Thyroid gland (tissue), 4 donors: ENCODE measurements around the gene SAXO1.

ENCODE experiments used
- POLR2A ChIP-seq, 2 donors: fragments of 450-650 bp; IDR thresholded peaks; one replicate each; pipeline ENCODE4 v1.6.1; 2017; ENCODE audit warnings: antibody characterized with exemption in 2 of 2, mild to moderate bottlenecking in 2 of 2, moderate library complexity in 1 of 2
- TF ChIP-seq, protein P1 (sequence below), 6 experiments: fragments of 200-600 bp in 3 of 6; fragments of 450-650 bp in 3 of 6; sonication (generic) in 3 of 6; IDR thresholded peaks; one replicate each; pipeline ENCODE4 v1.5.1; 2016 to 2019; ENCODE audit warnings: antibody characterized with exemption in 6 of 6, mild to moderate bottlenecking in 2 of 6, inconsistent platforms in 1 of 6, moderate library complexity in 1 of 6

GRCh38 chr9:18921366-18922075 is 111.5 kb downstream of the SAXO1 start:
- no peak for TF ChIP-seq POLR2A (IDR thresholded peaks at IDR 0.05)
- TF ChIP-seq, protein P1, sequence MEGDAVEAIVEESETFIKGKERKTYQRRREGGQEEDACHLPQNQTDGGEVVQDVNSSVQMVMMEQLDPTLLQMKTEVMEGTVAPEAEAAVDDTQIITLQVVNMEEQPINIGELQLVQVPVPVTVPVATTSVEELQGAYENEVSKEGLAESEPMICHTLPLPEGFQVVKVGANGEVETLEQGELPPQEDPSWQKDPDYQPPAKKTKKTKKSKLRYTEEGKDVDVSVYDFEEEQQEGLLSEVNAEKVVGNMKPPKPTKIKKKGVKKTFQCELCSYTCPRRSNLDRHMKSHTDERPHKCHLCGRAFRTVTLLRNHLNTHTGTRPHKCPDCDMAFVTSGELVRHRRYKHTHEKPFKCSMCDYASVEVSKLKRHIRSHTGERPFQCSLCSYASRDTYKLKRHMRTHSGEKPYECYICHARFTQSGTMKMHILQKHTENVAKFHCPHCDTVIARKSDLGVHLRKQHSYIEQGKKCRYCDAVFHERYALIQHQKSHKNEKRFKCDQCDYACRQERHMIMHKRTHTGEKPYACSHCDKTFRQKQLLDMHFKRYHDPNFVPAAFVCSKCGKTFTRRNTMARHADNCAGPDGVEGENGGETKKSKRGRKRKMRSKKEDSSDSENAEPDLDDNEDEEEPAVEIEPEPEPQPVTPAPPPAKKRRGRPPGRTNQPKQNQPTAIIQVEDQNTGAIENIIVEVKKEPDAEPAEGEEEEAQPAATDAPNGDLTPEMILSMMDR (IDR thresholded peaks at IDR 0.05): no peak
